ENCODE data around the gene PDZD4.

PDZD4 gene

DNA sequence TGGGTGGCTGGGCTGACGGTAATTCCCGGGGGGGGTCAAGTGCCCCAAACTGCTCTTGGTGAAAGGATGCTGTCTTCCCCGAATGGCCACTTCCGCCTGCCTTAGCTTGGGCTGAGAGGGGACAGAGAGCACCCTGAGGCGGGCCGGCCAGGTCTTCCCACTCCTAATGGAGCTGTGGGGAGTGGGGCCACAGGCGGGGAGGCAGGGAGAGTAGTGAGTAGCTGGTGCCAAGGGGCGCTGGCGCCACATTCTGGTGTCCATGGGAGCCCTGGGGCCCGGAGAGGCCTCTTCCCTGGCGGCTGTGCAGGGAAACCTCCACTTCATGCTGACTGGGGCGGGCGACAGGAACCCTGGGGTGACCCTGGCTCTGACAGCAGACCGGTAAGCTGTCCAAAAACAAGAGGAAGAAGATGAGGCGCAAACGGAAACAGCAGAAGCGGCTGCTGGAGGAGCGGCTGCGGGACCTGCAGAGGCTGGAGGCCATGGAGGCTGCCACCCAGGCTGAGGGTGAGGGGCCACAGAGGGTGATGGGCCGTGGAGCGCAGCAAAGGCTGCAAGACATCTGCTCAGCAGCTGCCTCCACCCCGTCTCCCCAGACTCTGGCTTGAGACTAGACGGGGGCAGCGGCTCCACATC is 46.8 kb downstream of the PDZD4 start:
- no peak for DNase-seq

DNA sequence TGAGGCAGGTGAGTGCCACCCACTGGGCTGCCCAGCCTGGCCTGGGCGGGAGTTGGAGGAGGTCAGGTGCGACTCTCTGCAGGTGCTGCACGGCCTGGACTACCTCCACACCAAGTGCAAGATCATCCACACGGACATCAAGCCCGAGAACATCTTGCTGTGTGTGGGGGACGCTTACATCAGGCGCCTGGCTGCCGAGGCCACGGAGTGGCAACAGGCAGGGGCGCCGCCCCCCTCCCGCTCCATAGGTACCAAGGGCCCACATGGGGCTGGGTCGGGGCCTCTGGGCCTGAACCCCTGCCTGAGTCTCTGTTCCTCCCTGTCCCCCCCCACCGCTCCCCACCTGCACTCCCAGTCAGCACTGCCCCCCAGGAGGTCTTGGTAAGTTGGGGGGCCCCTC is 47.5 kb downstream of the PDZD4 start:
- no peak for DNase-seq

DNA sequence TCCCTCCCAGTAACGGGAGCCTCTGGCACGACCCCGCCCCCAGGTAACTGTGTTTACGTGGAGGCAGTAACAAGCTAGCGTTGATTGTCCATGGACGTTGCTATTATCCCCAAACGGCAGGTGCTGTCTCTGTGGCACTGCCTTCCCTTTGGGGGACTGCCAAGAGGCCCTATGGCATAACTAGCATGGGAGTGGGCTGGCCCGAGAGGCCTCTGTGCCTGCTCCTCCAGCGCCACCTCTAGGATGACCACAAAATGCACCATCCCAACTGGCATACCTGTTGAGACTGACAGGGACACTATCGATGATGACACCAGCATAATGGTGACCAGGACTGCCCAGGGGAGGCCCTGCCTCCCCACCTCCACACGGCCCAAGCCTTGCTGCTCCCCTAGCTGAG is 48.0 kb downstream of the PDZD4 start:
- DNase-seq: peak; percentile 30

DNA sequence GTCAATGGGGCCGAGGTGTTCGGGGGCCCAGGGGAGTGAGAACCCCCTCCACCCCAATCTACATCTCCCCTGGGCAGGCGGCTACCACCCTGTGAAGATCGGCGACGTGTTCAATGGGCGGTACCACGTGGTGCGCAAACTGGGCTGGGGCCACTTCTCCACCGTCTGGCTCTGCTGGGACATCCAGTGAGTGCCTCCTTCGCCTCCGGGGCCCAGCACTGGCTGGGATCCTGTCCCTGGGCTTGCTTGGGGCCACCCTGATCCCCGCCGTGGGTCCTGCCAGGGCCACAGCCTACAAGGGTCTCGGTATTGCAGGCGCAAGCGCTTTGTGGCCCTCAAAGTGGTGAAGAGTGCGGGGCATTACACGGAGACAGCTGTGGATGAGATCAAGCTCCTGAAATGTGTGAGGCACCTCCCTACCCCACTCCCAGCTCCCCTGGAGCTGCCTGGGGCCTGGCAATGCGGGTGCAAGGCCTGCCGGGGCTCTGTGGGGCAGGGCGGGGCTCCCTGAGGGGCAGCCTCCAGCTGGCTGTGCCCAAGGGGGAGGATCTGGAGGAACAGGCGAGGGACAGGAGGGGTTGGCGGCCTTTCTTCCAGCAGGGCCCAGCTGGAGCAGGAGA is 48.8 kb downstream of the PDZD4 start:
- no peak for DNase-seq

DNA sequence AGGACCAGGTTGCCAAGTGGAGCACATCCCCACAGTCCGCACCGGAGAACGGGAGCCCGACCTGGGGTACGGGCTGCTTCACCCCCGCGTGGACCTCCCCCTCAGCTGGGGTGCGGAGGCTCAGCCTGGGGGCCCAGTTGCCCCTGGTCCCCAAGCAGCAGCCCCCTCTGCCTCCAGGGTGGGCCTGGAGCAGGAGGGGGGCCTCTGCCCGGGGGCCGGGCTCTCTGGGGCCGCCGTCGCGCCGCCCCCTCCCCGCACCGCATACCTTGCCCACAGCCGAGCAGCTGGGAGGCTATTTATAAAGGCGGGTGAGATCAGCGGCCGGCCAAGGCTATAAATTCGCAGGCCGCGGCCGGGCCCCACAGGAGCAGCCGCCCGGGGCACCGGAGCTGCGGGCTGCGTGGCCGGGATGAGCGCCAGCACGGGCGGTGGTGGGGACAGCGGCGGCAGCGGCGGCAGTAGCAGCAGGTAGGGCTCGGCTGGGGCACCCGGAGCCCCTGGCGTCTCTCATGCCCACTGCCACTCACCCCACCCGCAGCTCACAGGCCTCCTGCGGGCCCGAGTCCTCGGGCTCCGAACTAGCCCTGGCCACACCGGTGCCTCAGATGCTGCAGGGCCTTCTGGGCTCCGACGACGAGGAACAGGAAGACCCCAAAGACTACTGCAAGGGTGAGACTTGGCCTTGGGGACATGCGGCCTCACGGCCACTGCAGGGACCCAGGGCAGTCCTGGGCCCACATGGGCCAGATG is 49.5 kb downstream of the PDZD4 start, which contains the start of gene SRPK3:
Gene SRPK3, plus strand, starts transcription at position 364 of the 750 bp plus-strand sequence. Its CDS starts 46 bp downstream, at position 410.
- no peak for DNase-seq

DNA sequence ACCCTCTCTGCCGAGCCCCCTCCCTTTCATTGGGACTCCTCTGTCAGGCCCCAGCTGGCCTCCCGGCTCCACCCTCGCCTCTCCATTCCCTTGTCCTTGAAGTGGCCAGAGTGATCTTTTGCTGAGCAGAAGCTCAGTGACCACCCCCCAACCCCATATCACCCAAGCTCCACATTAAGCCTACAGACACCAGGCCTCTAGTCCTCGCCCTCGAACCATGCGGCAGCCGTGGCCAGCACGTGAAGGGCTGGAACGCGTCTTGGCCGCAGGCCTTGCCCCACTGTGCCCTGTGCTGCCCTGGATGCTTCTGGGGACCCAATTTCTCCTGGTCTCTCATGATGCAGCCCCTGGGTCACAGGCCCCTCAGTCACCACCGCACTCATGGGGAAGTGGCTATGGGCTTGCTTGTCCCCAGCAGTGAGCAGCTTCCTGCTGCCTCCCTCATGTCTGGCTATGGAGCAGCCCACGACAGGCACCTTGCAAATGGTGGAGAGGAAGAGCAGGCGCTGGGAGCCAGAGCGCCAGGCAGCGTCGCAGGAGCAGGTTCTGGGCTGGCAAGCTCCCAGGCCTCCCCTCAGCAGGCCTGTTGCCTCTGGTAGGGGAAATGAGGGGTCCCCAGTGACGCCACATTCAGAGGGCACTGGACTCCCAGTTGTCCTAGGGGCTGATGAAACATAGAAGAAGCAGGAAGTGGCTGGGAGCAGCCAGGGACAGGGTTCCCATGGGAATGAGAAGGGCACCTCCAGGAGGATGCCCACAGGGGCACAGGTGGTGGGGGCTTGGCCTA is 50.3 kb downstream of the PDZD4 start:
- DNase-seq: peak; percentile 34

DNA sequence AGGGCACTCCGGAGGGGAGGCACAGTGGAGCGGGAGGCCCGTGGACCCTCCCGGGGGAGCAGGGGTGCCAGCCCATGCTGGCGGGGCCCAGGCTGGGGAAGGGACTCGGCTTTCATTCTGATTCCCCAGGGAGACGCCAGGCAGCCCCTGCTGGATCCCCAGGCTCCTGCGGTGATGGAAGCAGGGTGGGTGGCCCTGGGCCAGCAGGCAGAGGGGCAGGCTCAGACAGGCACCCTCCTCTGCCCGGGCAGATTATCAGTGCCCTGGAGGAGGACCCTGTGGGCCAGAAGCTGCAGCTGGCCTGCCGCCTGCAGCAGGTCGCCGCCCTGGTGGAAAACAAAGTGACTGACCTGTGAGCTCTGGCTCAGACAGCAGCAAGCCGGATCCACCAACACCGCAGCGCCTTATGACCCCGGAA is 51.7 kb downstream of the PDZD4 start:
- DNase-seq: peak; percentile 52

DNA sequence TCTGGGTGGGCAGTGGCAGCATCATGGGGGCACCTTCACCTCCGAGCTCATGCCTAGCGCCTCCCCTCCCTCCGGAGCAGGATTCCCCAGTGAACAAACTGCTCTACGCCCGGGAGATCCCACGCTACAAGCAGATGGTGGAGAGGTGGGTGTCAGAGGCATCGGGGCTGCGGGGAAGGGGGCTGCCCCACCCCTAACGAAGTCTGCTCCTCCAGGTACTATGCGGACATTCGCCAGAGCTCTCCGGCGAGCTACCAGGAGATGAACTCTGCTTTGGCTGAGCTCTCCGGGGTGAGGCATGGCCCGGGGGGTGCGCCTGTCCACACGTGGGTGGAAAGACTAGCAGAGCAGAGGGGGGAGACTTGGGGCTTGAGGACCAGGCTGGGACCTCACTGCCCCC is 52.2 kb downstream of the PDZD4 start:
- DNase-seq: no peak

DNA sequence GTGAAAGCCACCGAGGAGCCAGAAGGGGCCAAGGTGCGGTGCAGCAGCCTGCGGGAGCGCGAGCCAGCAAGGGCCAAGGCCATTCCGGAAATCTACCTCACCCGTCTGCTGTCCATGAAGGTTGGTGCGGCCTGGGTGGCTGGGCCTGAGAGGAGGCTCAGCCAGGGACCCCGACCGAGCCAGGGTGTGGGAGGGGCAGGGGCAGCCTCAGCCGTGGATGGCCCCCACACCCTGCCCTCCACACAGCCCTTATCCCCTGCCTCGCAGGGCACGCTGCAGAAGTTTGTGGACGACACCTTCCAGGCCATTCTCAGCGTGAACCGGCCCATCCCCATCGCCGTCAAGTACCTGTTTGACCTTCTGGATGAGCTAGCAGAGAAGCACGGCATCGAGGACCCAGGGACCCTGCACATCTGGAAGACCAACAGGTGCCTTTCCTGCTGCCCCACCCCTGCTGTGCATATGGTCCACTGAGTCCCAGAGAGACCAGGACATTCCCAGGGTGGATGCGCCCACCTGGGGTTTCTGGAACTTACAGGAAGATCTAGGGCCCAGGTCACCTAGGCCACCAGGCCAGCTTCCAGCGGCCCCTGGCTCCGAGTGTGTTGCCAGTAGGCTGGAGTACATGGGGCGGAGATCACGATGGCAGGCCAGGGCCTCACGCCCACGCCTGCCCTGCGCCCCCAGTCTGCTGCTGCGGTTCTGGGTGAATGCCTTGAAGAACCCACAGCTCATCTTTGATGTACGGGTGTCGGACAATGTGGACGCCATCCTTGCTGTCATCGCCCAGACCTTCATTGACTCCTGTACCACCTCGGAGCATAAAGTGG is 52.9 kb downstream of the PDZD4 start:
- DNase-seq: no peak

DNA sequence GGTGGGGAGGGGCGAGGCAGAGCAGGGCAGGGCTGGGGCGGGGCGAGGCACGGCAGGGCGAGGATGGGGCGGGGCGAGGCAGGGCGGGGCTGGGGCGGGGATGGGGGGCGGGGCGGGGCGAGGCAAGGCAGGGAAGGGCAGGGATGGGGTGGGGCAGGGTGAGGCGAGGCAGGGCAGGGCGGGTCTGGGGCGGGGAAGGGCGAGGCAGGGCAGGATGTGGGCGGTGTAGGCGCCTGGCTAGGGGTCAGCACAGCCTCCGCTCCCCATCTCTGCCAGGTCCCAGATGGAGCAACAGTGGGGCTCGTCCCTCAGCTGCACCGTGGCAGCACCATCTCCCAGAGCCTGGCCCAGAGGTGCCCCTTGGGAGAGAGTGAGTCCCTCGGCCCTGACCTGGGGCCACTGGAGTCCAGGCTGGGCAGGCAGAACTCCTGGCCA is 53.7 kb downstream of the PDZD4 start:
- DNase-seq: peak; percentile 49

DNA sequence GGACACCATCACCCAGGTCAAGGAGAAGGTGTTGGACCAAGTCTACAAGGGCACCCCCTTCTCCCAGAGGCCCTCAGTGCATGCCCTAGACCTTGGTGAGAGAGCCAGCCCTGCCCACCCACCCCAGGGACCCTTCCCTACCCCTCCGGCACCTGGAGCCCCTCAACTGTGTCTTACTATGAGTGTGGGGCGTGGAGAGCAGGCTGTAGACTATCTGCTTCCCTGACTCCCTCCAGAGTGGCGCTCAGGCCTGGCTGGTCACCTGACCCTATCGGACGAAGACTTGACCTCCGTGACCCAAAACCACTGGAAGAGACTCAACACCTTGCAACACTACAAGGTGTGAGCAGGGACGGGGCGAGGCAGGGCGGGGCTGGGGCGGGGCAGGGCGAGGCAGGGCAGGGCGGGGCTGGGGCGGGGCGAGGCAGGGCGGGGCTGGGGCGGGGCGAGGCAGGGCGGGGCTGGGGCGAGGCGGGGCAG is 54.2 kb downstream of the PDZD4 start:
- DNase-seq: no peak

DNA sequence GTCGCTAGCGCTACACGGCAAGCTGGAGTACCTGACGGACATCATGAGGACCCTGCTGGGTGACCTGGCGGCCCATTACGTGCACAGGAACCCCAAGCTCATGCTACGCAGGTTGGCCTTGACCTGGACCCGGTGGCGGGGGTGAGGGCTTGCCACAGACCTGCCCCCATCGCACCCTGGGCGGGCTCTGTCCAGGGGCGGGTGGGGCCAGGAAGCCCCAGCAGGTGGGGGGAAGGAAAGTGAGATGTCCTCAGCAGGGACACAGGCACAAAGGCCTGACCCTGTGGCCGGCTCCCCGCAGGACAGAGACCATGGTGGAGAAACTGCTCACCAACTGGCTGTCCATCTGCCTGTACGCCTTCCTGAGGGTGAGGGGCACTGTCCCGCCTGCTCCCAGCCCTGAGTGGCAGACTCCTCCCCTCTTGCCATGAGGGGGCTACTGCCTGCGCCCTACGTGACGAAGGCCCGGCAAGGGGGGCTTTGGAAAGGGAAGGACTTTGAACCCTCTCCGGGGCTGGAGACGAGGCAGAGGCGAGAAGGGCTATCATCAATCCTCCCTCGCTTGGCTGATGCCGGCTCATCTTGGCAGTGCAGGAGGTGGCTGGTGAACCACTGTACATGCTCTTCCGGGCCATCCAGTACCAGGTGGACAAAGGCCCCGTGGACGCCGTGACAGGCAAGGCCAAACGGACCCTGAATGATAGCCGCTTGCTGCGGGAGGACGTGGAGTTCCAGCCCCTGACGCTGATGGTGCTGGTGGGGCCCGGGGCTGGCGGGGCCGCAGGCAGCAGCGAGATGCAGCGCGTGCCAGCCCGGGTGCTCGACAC is 54.8 kb downstream of the PDZD4 start:
- no peak for DNase-seq

DNA sequence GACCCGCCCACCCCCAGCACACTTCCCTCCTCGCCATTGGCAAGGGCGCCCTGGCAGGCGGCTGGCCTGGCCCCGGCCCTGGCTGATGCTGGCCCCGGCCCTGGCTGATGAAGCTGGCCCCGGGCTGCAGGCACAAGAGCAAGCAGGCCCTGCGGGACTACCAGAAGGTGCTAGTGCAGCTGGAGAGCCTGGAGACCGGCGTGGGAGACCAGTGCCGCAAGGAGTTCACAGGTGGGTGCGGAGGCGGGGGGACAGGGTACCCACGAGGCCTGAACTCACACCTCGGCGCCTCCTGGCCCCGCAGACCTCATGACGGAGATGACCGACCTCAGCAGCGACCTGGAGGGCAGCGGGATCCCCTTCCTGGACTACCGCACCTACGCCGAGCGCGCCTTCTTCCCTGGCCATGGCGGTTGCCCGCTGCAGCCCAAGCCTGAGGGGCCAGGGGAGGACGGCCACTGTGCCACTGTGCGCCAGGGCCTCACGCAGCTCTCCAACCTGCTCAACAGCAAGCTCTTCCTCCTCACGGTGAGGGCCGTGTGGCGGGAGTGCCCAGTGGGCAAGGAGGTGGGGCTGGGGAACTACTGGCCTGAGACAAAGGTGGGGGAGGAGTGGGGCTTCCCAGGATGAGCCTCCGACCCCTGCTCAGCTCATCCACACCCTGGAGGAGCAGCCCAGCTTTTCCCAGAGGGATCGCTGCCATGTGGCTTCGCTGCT is 55.6 kb downstream of the PDZD4 start:
- DNase-seq: no peak

DNA sequence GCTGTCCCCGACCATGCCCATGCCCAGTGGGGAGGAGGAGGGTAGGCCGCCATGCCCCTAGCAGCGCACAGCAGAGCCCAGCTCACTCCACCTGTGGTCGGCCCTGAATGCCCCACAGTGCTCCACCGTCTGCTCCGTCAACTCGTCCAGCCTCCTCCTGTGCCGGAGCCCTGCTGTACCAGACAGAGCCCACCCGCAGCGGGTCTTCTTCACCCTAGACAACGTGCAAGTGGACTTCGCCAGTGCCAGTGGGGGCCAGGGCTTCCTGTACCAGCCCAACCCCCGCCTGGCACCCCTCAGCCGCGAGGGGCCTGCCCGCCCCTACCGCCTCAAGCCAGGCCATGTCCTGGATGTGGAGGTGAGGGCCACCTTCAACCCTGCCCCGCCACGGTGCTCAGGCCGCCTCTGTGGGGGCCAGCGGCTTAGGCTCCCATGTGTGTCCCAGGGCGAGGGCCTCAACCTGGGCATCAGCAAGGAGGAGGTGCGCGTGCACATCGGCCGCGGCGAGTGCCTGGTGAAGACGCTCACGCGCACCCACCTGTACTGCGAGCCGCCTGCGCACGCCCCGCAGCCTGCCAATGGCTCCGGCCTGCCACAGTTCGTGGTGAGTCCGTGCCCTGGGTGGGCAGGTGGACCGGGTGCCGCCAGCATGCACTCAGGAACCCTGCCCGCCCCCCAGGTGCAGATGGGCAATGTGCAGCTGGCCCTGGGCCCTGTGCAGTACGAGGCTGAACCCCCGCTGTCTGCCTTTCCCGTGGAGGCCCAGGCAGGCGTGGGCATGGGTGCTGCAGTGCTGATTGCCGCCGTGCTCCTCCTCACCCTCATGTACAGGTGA is 56.4 kb downstream of the PDZD4 start:
- no peak for DNase-seq

DNA sequence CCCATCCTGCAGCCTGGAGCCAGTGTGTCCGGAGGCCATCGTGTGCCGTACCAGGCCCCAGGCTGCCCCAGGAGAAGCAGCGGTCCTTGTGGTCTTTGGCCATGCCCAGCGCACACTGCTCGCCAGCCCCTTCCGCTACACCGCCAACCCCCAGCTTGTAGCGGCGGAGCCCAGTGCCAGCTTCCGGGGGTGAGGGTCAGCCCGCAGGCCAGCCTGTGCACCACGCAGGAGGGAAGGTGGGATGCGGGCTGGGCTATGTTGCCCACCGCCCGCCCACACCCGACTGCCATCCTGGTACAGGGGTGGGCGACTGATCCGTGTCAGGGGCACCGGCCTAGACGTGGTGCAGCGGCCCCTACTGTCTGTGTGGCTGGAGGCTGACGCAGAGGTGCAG is 57.1 kb downstream of the PDZD4 start:
- no peak for DNase-seq

DNA sequence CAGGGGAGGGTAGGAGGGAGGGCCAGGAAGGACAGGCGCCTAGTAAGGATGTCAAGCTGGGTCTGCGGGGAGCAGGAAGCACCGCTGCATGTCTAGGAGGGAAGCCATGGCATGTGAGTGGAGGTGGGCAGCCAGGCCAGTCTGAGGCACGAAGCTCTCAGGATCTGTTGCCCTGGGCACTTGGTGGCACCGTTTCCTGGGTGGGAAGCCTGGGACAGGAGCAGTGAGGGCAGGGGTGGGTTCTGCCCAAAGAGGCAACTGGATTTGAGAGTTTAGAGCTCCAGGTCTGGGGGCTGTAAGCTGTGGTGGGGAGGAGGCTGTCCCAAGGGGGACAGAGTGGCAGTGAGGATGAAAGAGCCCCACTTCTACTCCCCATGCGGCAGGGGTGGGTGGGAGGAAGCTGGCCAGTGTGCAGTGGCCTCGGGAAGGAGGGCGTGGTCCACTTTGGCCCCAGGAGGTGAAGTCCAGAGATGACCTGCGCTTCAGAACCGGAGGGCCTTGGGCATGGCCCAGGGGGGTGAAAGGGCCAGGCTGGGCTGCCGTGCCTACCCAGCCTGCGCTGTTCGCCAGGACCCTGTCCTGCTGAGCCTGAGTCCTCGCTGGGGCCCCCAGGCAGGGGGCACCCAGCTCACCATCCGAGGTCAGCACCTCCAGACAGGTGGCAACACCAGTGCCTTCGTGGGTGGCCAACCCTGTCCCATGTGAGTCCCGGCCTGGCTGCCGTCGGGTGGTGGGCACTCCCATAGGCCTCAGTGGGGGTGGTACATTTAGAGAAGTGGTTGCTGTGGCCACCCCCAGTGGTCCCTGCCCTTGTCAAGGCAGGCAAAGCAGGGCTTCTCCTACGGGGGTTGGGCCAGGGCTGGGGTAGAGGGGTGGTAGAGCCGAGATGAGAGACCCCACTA is 57.8 kb downstream of the PDZD4 start:
- no peak for DNase-seq

DNA sequence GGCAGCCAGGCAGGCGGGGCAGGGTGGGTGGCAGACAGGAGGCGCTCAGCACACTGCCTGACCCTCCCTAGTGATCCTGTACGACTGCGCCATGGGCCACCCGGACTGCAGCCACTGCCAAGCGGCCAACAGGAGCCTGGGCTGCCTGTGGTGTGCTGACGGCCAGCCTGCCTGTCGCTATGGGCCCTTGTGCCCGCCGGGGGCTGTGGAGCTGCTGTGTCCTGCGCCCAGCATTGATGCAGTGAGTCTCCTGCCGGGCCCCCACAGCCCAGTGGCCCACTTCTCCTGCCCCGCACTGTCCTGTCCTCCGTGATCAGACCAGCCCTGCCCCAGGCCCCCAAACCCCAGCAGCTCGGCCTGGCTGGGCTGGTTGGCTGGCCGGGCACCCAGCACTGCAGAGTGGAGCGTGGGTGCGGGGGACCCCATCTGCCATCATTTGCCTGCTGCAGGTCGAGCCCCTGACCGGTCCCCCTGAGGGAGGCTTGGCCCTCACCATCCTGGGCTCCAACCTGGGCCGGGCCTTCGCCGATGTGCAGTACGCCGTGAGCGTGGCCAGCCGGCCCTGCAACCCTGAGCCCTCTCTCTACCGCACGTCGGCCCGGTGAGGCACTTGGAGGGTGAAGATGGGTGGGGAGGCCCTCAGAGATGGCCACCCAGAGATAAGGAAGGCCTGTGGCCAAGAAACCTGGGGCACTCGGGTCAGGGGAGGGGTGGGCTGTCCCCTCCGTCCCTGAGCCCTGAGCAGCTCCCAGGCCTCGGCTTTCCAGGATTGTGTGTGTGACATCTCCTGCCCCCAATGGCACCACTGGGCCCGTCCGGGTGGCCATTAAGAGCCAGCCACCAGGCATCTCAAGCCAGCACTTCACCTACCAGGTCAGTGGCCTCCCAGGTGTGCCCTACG is 58.7 kb downstream of the PDZD4 start:
- DNase-seq: no peak
